ENCODE results near the gene MYG1.
"Not testable (repeated sequence)": the region's sequence is repeated elsewhere in the genome, so short reads cannot be mapped to it uniquely, and the experiment has no call there.

MYG1 gene

GRCh38 chr12:53327435-53328042 is 28.0 kb downstream of the MYG1 start:
- no peak for DNase-seq (ENCODE audit: low read depth, low spot score)

DNA sequence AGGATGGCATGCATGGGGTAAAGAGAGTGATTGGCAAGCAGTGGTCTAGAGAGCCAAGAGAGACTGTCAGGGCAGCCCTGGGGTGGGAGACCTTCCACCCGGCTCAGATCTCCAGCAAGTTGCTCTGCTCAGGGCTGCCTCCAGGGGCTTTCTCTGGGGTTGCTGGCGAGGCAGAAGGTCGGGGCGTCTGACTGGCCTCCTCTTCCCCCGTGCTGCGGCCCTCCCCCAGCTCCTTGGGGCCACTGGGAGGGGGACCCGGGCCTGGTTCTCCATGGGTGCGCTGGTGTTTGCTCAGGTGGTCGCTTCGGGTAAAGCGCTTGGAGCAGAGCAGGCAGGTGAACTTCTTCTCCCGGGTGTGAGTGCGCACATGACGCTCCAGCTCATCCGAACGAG is 28.5 kb downstream of the MYG1 start:
- no peak for DNase-seq (ENCODE audit: low read depth, low spot score)

- no peak for DNase-seq (ENCODE audit: low read depth, low spot score)
Observed at GRCh38 chr12:53330671-53331070, 31.2 kb downstream of the MYG1 start.

DNA sequence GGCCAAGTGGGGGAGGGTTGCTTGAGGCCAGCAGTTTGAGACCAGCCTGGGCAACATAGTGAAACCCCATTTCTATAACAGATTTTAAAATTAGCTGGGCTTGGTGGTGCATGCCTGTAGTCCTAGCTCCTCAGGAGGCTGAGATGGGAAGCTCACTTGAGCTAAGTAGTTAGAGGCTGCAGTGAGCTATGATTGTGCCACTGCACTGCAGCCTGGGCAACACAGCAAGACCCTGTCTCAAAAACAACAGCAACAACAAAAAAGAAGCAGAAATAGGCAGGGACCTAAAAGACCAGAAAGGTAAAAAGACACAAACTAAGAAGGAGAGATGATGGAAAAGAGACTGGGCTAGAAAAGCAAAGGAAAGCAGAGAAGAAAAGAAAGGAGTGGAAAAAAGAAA is 32.8 kb downstream of the MYG1 start:
- DNase-seq (ENCODE audit: low read depth, low spot score), result not testable (repeated sequence)

DNA sequence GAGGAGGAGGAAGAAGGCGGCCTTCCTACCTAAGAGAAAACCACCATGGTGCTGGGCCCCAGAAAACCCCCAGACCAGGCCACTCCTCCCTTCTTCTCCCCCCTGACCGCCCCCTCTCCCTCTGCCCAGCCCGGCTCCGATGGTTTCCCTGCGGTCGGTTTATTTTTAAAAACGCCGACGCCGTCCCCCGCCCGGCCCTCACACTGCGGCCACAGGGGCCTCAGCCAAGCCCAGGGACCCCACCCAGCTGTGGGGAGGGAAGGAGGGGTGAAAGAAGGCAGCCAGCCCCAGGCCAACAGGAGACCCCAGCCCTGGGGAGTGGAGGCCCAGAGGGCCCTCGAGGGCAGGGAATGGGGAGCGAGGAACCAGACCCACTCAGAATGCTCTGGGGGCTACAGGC is 33.2 kb downstream of the MYG1 start:
- no peak for DNase-seq (ENCODE audit: low read depth, low spot score)

DNA sequence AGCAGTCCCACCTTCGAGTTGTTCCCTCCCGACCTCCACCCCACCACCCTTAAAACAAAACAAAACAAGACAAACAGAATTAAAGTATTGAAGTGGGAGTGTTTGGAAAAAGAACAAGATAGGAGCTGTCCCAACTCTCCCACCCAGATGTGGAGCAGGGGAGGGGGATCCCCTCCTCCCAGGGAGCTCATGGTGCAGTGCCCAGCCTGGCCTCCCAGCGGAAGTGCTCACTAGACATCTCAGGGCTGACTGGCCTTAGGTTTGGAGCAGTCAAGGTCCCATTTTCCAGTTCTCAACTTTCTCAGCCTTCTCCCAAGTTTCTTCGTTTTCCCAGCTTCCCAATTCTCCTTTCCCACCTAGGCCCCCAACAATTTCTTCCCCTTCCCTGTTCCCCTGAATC is 33.8 kb downstream of the MYG1 start:
- no peak for DNase-seq (ENCODE audit: low read depth, low spot score)

DNA sequence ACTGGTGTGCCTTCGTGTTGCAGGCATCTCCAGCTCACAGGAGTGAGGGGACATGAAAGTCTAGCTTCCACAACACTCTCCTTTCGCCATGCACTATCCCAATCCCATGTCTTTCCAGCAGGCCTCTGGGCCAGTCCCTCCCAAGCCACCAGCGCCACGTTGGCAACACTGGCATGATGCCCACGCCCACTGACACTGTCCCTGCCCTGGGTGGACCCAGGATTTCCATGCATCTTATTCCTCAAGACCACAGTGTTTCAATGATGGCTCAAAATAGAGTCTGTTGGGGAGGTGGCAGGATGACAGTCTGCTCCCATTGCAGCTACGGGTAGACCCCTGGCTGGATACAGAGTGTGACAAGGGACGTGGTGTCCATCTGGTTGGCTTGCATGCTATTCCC is 34.4 kb downstream of the MYG1 start:
- DNase-seq (ENCODE audit: low read depth, low spot score), result no peak

- DNase-seq (ENCODE audit: low read depth, low spot score), result no peak
Observed at GRCh38 chr12:53334822-53335221, 35.3 kb downstream of the MYG1 start.

DNA sequence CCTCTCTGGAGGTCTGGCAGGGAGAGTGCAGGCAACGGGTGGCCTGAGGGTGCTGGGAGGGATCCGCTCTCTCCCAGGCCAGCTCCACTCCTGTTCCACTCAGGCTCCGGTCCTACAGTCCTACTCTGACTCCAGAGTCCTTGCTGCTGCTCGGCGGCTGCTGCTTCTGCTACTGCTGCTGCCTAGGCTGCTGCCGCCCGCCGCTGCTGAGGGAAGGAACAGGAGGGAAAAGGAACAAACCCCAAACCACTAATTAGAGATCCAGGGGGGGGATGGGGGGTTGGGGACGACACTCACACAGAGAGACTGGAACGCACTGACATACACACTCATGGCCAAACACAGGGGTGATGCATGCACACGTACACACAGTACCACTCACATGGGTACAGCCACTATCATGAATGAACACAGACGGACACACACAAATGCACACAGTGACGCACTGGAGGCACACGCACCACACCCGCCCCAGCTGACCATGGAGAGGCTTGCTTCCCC is 36.7 kb downstream of the MYG1 start, which contains the start of gene SP7:
Gene SP7, minus strand, starts transcription at position 174 of the 501 bp plus-strand sequence. CDS start 708 bp downstream, outside the sequence.
- DNase-seq (ENCODE audit: low read depth, low spot score), result no peak

- DNase-seq (ENCODE audit: low read depth, low spot score), result no peak
Observed at GRCh38 chr12:53338017-53338416, 38.5 kb downstream of the MYG1 start.

- DNase-seq (ENCODE audit: low read depth, low spot score), result no peak
Observed at GRCh38 chr12:53338916-53339315, 39.4 kb downstream of the MYG1 start.

DNA sequence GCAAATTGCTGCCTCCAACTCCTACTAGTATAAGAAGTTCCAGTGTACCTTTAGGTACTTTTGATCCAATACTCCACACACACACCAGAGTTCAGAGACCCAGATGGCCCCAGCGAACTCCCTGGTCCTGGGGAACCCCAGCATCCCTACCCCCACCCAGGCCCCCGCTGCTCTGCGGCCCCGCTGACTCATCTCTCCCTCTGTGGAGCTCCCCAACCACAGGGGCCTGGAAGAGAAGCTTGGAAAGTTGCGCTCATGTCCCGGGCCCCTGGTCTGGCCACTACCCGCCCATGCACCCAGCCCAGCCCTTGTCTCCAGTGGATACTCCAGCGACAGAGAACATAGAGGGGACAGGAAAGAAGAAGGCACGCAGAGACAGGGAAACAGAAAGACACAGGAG is 40.9 kb downstream of the MYG1 start:
- DNase-seq (ENCODE audit: low read depth, low spot score), result no peak

DNA sequence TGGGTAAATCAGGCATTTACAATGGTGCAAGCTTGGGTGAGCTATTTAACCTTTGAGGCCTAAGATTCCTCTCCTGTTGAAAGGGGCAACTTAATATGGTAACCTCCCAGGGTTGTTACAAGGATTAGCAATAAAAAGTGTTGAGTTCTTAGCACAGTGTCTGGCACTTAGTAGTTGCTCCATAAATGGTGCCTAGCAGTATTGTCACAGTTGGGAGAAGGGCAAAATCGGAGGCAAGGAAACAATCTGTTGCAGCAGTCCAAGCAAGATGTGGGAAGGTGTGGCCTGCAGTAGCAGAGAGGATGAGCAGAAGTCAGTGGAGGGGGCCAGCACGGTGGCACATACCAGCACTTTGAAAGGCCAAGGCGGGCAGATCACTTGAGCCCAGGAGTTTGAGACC is 44.0 kb downstream of the MYG1 start:
- DNase-seq (ENCODE audit: low read depth, low spot score), result no peak

DNA sequence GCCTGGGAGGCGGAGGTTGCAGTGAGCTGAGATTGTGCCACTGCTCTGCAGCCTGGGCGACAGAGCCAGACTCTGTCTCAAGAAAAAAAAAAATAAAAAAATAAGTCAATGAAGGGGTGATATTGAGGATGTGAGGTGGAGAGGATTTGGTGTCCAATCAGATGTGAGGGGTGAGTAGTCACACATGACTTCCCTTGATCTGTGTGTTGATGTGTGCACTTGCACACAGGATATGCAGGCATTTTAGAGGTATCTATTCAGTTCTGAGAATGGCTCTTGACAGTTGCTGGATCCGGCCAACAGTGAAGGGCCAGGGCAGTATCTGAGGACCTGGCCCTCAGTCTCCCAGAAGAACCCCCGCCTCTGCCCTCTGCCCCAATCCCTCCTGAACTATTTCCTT is 44.5 kb downstream of the MYG1 start:
- no peak for DNase-seq (ENCODE audit: low read depth, low spot score)

- no peak for DNase-seq (ENCODE audit: low read depth, low spot score)
Observed at GRCh38 chr12:53344487-53344823, 45.0 kb downstream of the MYG1 start.

GRCh38 chr12:53344824-53345485 is 45.5 kb downstream of the MYG1 start:
- no peak for DNase-seq (ENCODE audit: low read depth, low spot score)

DNA sequence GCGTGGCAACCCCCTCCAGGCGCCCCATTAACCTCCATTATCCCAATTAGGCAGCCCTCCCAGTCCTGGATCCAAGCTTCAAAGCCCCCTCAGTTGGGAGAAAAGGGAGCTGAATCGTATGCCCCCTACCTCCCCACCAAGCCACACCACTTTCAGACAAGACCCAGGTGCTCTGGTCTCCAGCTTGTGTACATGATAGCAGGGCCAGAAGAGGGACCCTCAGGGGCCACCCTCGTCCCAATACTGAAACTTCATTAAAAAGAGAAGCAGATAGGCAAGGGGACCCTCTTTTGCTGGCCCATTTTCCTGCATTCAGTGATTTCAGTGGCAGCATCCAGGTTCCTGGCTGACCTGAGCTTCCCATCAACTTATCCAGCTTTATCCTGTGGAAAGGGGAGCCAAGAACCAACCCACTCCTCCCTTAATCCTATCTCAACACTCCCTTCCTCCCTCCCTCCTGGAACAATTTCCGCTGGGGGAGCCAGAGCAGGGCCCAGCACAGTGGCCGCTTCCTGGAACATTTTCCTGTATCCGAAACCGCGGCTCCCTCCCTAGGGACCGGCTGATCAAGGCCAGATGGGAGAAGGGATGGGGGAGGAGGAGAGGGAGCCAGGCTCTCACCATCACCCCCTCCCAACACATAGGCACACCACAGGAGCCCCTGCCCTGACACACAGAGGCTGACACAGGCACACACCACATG is 46.1 kb downstream of the MYG1 start:
- no peak for DNase-seq (ENCODE audit: low read depth, low spot score)

GRCh38 chr12:53346491-53346890 is 47.0 kb downstream of the MYG1 start:
- DNase-seq (ENCODE audit: low read depth, low spot score), result no peak

- no peak for DNase-seq (ENCODE audit: low read depth, low spot score)
Observed at GRCh38 chr12:53347905-53348304, 48.4 kb downstream of the MYG1 start.

GRCh38 chr12:53352331-53353256 is 53.1 kb downstream of the MYG1 start:
- DNase-seq (ENCODE audit: low read depth, low spot score), result peak; percentile 56

DNA sequence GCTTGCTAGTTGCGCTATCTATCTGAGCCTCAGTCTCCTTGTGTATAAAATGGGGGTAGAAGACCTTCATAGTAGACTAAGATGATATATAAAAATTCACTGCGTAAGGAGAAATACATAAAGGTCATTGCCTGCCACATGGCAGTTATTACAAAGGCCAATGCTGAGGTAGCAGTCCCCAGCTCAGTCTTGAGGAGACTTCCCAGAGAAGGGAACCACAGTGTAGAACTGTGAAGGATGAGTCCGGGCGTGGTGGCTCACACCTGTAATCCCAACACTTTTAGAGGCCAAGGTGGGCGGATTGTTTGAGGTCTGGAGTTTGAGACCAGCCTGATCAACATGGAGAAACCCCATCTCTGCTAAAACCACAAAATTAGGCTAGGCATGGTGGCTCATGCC is 53.8 kb downstream of the MYG1 start:
- DNase-seq (ENCODE audit: low read depth, low spot score), result no peak

DNA sequence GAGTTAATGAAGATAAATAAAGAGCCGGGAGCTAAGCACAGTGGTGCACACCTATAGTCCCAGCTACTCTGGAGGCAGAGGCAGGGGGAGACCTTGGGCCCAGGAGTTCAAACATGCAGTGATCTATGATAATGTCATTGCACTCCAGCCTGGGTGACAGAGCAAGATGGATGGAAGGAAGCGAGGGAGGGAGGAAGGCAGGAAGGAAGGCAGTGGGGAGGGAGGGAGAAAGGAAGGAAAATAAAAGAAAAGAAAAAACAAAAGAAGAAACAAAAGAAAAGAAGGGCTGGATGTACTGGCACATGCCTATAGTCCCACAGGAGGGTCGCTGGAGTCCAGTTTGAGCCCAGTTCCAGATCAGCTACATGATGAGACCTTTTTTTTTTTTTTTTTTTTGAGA is 55.6 kb downstream of the MYG1 start:
- no peak for DNase-seq (ENCODE audit: low read depth, low spot score)

Data from brain pericyte (primary cell).